Keratinocyte (primary cell): Measurements from ENCODE around the gene CD46. TPM values are rescaled to one million over a fixed set of nuclear protein-coding genes. Genes with fewer than 3 reads are reported as not detected.

Experiments used
- DNase-seq: peaks from one replicate; pipeline ENCODE4 v3.0.0-alpha.2; 2011; ENCODE audit warnings: low read depth, missing footprints, low spot score
- FAIRE-seq: peaks from 2 replicates; lab custom pipeline; 2011; peaks lifted over from hg19 to GRCh38; lab: Jason Lieb, UNC
- H2AFZ ChIP-seq: 2 replicates; pipeline ENCODE4 v1.6.0; 2012; ENCODE audit warnings: low read length, control low read depth, inconsistent platforms; ENCODE audit not compliant: control insufficient read depth
- H3K27ac ChIP-seq: 2 replicates; pipeline ENCODE4 v1.5.1; 2011; ENCODE audit warnings: low read length; ENCODE audit not compliant: control insufficient read depth, insufficient read depth
- H3K27me3 ChIP-seq: 3 replicates; pipeline ENCODE4 v1.6.0; 2011; ENCODE audit warnings: low read length; ENCODE audit not compliant: control insufficient read depth, insufficient read depth; ENCODE audit errors: extremely low read depth
- H3K36me3 ChIP-seq, 2 experiments: 2 replicates in 1 of 2; 3 replicates in 1 of 2; pipeline ENCODE4 v1.5.1; 2011; ENCODE audit warnings: low read length in 2 of 2, mild to moderate bottlenecking in 1 of 2; ENCODE audit not compliant: control insufficient read depth in 2 of 2, insufficient read depth in 2 of 2; ENCODE audit errors: extremely low read depth in 1 of 2
- H3K4me1 ChIP-seq: 3 replicates; pipeline ENCODE4 v1.5.1; 2011; ENCODE audit warnings: low read length; ENCODE audit not compliant: control insufficient read depth, insufficient read depth; ENCODE audit errors: extremely low read depth
- H3K4me2 ChIP-seq: 3 replicates; pipeline ENCODE4 v1.6.0; 2011; ENCODE audit warnings: low read depth, low read length; ENCODE audit not compliant: control insufficient read depth, insufficient read depth; ENCODE audit errors: extremely low read depth
- H3K4me3 ChIP-seq, 3 experiments: fragments of 200-600 bp in 1 of 3; sonication (generic) in 1 of 3; 2 replicates in 2 of 3; 3 replicates in 1 of 3; pipeline ENCODE4 v1.5.1; 2011 to 2016; ENCODE audit warnings: low read length in 3 of 3, mild to moderate bottlenecking in 3 of 3, control low read depth in 2 of 3, inconsistent platforms in 1 of 3, low read depth in 1 of 3, mixed read lengths in 1 of 3, mixed run types in 1 of 3, moderate library complexity in 1 of 3; ENCODE audit not compliant: control insufficient read depth in 2 of 3, insufficient read depth in 2 of 3; ENCODE audit errors: extremely low read depth in 1 of 3
- H3K79me2 ChIP-seq: 2 replicates; pipeline ENCODE4 v1.6.0; 2012; ENCODE audit warnings: low read length; ENCODE audit not compliant: control insufficient read depth, insufficient read depth
- H3K9ac ChIP-seq: 3 replicates; pipeline ENCODE4 v1.6.0; 2011; ENCODE audit warnings: low read length; ENCODE audit not compliant: control insufficient read depth, insufficient read depth; ENCODE audit errors: extremely low read depth
- H3K9me1 ChIP-seq: 3 replicates; pipeline ENCODE4 v1.6.0; 2011; ENCODE audit warnings: low read length; ENCODE audit not compliant: control insufficient read depth, insufficient read depth; ENCODE audit errors: extremely low read depth
- H3K9me3 ChIP-seq: 2 replicates; pipeline ENCODE4 v1.5.1; 2012; ENCODE audit warnings: low read depth, low read length; ENCODE audit not compliant: control insufficient read depth
- H4K20me1 ChIP-seq: 3 replicates; pipeline ENCODE4 v1.6.0; 2011; ENCODE audit warnings: low read length; ENCODE audit not compliant: control insufficient read depth, insufficient read depth; ENCODE audit errors: extremely low read depth
- EZH2 ChIP-seq: IDR thresholded peaks from one replicate; pipeline ENCODE4 v1.6.1; 2012; ENCODE audit warnings: inconsistent platforms, mild to moderate bottlenecking, low read length, moderate library complexity
- dilution Hi-C: fragments of 300-500 bp; cut with MboI; formaldehyde crosslinking; loops from one replicate; pipeline ENCODE4 v1.7.0; 2020; ENCODE audit warnings: low sequenced_read_pairs; ENCODE audit not compliant: extremely low pct_ligation_motif_present
- polyA plus RNA-seq, 5 experiments: library from polyadenylated mRNA; depleted of rRNA in 3 of 5; stranded (reverse) in 3 of 5; stranded (forward) in 1 of 5; unstranded in 1 of 5; fragments of >200 nt; gene quantifications; 1 replicate in 1 of 5; 2 replicates in 3 of 5; 3 replicates in 1 of 5; pipeline versions ENCODE4 v1.2.1 to v1.2.3, GENCODE V29; 2011 to 2012; ENCODE audit warnings: missing spikeins in 2 of 5, low read depth in 1 of 5, low replicate concordance in 1 of 5
- TF ChIP-seq, protein P1 (sequence below), 3 experiments: IDR thresholded peaks in 1 of 3; conservative IDR thresholded peaks in 1 of 3; optimal IDR thresholded peaks in 1 of 3; 2 replicates in 2 of 3; 3 replicates in 1 of 3; pipeline versions ENCODE3 to v1.5.1; 2011; ENCODE audit warnings: low read length in 3 of 3, mild to moderate bottlenecking in 3 of 3, moderate library complexity in 2 of 3, control low read depth in 1 of 3, inconsistent platforms in 1 of 3; ENCODE audit not compliant: insufficient read depth in 2 of 3; ENCODE audit errors: extremely low read depth in 1 of 3

The CD46 gene
- polyA plus RNA-seq, 1 donor (not counting 4 experiments of a cell fraction or from before 2014, with no cell fraction given), result 298 TPM

DNA sequence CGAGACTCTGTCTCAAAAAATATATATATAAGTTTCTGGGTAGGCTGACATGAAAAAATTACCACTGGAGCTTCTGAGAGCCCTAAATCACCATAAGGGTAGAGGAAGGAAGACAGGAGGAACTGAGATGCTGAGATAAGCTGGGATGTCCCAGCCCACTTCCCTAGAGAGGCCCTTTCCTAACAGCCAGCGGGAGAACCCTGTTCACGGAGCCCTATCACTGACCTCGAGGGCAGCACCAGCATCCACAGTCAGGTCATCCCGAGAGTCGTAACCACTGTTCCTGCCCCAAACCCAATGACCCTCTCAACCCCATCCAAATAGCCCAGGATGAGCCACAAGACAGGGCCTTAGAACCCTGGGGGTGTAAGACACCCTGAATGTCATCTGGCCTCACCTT is 81.5 kb downstream of the CD46 start:
- H3K9me3 ChIP-seq, result no peaks in the 10 kb centered on the region
- no peak for FAIRE-seq

DNA sequence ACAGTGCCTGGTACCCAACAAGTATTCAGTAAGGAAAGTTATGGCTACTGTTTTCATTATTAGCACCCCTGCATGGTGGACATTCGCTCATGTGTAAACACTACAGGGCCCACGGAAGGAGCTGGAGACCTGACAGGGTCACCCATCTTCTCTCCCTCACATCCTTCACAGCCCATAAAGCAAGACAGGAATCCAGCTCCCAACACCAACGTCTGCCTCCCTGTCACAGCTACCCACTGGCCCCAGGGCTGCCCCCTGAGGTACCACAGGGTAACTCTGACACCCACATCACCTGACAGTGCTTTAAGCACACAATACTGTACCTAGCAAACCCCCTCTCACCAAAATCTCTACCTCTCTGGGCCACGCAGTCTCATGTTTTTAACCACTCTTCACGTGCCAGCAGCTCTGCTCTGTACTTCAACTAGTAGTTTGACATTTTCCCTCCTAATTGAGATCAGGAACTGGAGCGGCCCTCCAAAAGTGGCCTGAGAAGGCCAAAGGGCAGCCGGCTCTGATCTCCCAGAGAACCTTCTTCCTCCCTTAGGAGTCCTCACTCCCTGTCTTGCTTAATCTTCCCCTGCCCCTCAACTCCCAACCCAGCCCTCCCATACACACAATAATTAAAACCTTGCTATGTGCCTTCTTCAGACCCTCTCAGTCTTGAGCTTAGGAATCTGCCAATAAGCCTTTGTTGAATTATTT is 82.3 kb downstream of the CD46 start:
- H3K4me2 ChIP-seq, result no peak overlapping the region
- no peak overlapping the region for H2AFZ ChIP-seq
- H3K4me3 ChIP-seq, result no peak overlapping the region
- peaks cover 44% of the 10 kb centered on the region for H3K4me1 ChIP-seq
- DNase-seq, result no peak
- H3K9me1 ChIP-seq, result no peaks in the 10 kb centered on the region
- H3K9me3 ChIP-seq, result no peaks in the 10 kb centered on the region
- FAIRE-seq, result no peak
- H3K36me3 ChIP-seq, result peaks cover 14 to 19% of the 10 kb centered on the region in 2 experiments
- dilution Hi-C loops, result no loop called here
- no peak overlapping the region for H3K27ac ChIP-seq
- no peaks in the 10 kb centered on the region for H3K27me3 ChIP-seq
- H3K79me2 ChIP-seq, result peaks cover 90% of the 10 kb centered on the region
- TF ChIP-seq, protein P1, sequence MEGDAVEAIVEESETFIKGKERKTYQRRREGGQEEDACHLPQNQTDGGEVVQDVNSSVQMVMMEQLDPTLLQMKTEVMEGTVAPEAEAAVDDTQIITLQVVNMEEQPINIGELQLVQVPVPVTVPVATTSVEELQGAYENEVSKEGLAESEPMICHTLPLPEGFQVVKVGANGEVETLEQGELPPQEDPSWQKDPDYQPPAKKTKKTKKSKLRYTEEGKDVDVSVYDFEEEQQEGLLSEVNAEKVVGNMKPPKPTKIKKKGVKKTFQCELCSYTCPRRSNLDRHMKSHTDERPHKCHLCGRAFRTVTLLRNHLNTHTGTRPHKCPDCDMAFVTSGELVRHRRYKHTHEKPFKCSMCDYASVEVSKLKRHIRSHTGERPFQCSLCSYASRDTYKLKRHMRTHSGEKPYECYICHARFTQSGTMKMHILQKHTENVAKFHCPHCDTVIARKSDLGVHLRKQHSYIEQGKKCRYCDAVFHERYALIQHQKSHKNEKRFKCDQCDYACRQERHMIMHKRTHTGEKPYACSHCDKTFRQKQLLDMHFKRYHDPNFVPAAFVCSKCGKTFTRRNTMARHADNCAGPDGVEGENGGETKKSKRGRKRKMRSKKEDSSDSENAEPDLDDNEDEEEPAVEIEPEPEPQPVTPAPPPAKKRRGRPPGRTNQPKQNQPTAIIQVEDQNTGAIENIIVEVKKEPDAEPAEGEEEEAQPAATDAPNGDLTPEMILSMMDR (optimal IDR thresholded peaks at IDR 0.05 in 1 of 3, IDR thresholded peaks at IDR 0.05 in 1 of 3, conservative IDR thresholded peaks at IDR 0.05 in 1 of 3; ENCODE audit: extremely low read depth in 1 of 3, insufficient read depth in 2 of 3, low read length in 3 of 3), result no peak
- TF ChIP-seq EZH2, result no peak
- no peak overlapping the region for H3K9ac ChIP-seq
- H4K20me1 ChIP-seq, result no peaks in the 10 kb centered on the region

More for the DNA sequence above, 81.5 kb downstream of the CD46 start:
- H3K79me2 ChIP-seq, result peaks cover 86% of the 10 kb centered on the region
- no peak overlapping the region for H3K4me3 ChIP-seq
- H3K9ac ChIP-seq, result no peak overlapping the region
- TF ChIP-seq, protein P1 (optimal IDR thresholded peaks at IDR 0.05 in 1 of 3, IDR thresholded peaks at IDR 0.05 in 1 of 3, conservative IDR thresholded peaks at IDR 0.05 in 1 of 3; ENCODE audit: extremely low read depth in 1 of 3, insufficient read depth in 2 of 3, low read length in 3 of 3), result no peak
- TF ChIP-seq EZH2, result no peak
- H3K36me3 ChIP-seq, result peaks cover 14 to 16% of the 10 kb centered on the region in 2 experiments
- H2AFZ ChIP-seq, result no peak overlapping the region
- no peaks in the 10 kb centered on the region for H3K27me3 ChIP-seq
- no peak for DNase-seq
- H3K4me2 ChIP-seq, result no peak overlapping the region
- H3K4me1 ChIP-seq, result peaks cover 39% of the 10 kb centered on the region
- no peak overlapping the region for H3K27ac ChIP-seq
- dilution Hi-C loops, result no loop called here
- no peaks in the 10 kb centered on the region for H3K9me1 ChIP-seq
- no peaks in the 10 kb centered on the region for H4K20me1 ChIP-seq
